Measurements from ENCODE around the gene PICALM.

Gene PICALM

GRCh38 chr11:86068138-86068871 lies 579 bp downstream of the PICALM start:
- Mint-ChIP-seq H3K4me3 (peak overlapping the region; percentile 99), H3K36me3 (peaks cover 27% of the 10 kb centered on the region), H3K27ac (peak overlapping the region; percentile 94), H3K27me3 (no peaks in the 10 kb centered on the region), H3K9me3 (no peaks in the 10 kb centered on the region), H3K4me1 (peaks cover 40% of the 10 kb centered on the region)
- peak; percentile 55 for DNase-seq
- CTCF ChIA-PET: interaction anchor here (0.8 to 4.8 kb wide), 10 partner anchors 22 to 150 kb away, joined by 3 to 47 read pairs (median 3); no protein-coding TSS in a partner anchor

DNA sequence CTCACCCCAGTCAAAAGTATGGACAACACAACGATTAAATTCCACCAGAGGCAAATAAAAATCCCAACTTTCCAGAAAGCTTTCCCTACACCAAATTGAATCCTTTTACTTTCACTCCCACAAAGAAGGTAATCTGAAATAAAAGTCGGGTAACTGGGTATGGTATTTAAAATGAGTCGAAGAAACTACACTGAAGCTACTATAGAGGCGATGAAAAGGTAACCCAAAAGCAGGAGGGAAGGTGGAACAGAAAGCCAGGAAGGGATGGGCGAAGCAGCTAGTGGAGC lies 1.1 kb downstream of the PICALM start:
- CTCF ChIA-PET: interaction anchor here (0.8 to 4.8 kb wide), 9 partner anchors 22 to 151 kb away, joined by 3 to 47 read pairs (median 4); no protein-coding TSS in a partner anchor
- peak overlapping the region; percentile 99 for H3K4me3 Mint-ChIP-seq
- no peaks in the 10 kb centered on the region for H3K27me3 Mint-ChIP-seq
- DNase-seq: no peak
- peaks cover 27% of the 10 kb centered on the region for H3K36me3 Mint-ChIP-seq
- H3K9me3 Mint-ChIP-seq: no peaks in the 10 kb centered on the region
- peak overlapping the region; percentile 94 for H3K27ac Mint-ChIP-seq
- H3K4me1 Mint-ChIP-seq: peaks cover 44% of the 10 kb centered on the region

DNA sequence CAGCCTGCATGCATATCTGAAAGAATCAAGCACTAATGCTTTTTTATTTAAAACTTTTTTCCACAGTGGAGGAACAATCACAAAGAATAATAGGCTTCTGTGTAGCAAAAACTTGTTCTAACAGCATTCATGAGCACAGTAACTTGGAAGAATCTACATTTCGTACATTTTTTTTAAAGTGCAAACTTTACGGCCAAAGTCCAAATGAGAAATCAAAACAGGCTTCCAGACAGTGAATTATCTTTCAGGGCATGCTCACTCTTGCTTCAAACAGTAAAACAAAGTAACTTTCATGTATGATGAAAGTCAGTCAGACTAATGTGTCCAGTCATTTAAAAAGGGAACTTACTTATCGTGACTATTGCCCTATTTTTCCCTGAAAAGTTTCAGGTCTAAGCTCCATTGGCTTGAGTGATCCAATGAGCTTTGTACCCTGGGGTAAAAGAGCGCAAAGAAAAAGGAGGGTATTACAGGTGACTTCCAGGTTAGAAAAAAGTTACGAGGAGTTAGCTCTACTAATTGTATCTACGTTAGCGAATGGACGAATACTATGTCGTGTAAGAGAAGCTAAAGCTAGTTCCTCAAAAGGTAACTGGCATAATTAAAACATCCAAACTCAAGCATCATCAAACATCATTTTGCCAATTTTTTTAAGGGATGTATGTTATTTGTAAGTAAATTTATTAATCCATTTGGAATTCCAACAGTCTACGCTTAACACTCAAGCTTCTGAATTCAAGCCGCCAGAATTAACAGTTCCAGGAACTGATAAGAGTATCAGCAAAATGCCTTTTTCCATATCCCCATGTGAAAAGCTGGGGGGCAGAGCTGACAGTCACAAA lies 1.7 kb downstream of the PICALM start:
- Mint-ChIP-seq H3K4me1 (peaks cover 49% of the 10 kb centered on the region), H3K27ac (peak overlapping the region; percentile 94), H3K27me3 (no peaks in the 10 kb centered on the region), H3K9me3 (no peaks in the 10 kb centered on the region), H3K36me3 (peaks cover 27% of the 10 kb centered on the region), H3K4me3 (peak overlapping the region; percentile 99)
- CTCF ChIA-PET: interaction anchor here (0.8 to 4.8 kb wide), 10 partner anchors 21 to 218 kb away, joined by 3 to 47 read pairs (median 4); no protein-coding TSS in a partner anchor
- DNase-seq: no peak

DNA sequence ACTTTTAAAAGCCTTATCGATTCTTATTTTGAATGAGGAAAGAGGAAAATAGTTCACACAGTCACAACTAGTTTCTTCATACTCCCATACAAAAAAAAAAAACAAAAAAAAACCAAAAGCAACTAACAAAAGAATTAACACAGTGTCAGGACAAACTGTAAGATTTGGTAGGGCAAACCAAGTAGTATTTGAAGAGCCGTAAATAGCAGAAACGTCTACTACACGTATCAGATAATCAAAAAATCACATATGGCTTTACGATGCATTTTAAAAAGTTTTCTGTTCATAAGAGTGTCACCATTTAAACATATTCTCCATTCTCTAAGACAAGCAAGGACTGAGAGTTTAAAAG lies 2.3 kb downstream of the PICALM start:
- DNase-seq: no peak
- Mint-ChIP-seq H3K4me1 (peaks cover 54% of the 10 kb centered on the region), H3K4me3 (peak overlapping the region; percentile 99), H3K27me3 (no peaks in the 10 kb centered on the region), H3K27ac (peak overlapping the region; percentile 94), H3K9me3 (peaks cover 3% of the 10 kb centered on the region), H3K36me3 (peaks cover 30% of the 10 kb centered on the region)
- CTCF ChIA-PET: interaction anchor here (3.7 to 4.8 kb wide), 2 partner anchors 24 to 127 kb away, joined by 33 to 47 read pairs; no protein-coding TSS in a partner anchor

- no peak for DNase-seq
- H3K4me3 Mint-ChIP-seq: peak overlapping the region; percentile 99
- H3K27me3 Mint-ChIP-seq: no peaks in the 10 kb centered on the region
- H3K36me3 Mint-ChIP-seq: peaks cover 35% of the 10 kb centered on the region
- peaks cover 60% of the 10 kb centered on the region for H3K4me1 Mint-ChIP-seq
- H3K9me3 Mint-ChIP-seq: peaks cover 3% of the 10 kb centered on the region
- H3K27ac Mint-ChIP-seq: peak overlapping the region; percentile 94
- CTCF ChIA-PET: interaction anchor here (1.0 to 4.8 kb wide), 2 partner anchors 128 to 153 kb away, joined by 3 to 47 read pairs; no protein-coding TSS in a partner anchor
Measured at GRCh38 chr11:86066033-86066432, 2.9 kb downstream of the PICALM start.

- peaks cover 41% of the 10 kb centered on the region for H3K36me3 Mint-ChIP-seq
- CTCF ChIA-PET: interaction anchor here (0.6 kb wide), 1 partner anchor 396 kb away, joined by 5 read pairs; no protein-coding TSS in a partner anchor
Measured at GRCh38 chr11:86064220-86064803, 4.6 kb downstream of the PICALM start.

DNA sequence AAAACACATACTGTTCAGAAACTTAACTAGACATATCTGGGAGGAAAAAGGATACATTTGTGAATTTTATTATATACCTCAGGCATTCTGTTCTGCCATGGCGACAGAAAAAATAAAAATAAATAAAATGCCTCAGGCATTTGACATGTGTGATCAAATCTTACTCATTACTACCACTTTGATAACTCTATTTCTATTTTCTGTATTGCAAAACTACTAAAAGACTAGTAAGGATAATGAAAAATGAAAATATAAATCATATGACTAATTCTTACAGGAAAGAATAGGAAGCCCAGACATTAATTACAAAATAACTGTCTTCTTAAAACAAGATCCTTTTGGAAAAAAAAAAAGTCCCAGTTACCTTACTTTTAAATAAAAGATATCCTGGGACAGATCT lies 5.3 kb downstream of the PICALM start:
- H3K4me1 Mint-ChIP-seq: peaks cover 73% of the 10 kb centered on the region
- peaks cover 44% of the 10 kb centered on the region for H3K36me3 Mint-ChIP-seq
- H3K27me3 Mint-ChIP-seq: no peaks in the 10 kb centered on the region
- no peak for DNase-seq
- no peak overlapping the region for H3K27ac Mint-ChIP-seq
- CTCF ChIA-PET: no interaction called here
- no peak overlapping the region for H3K4me3 Mint-ChIP-seq
- peaks cover 3% of the 10 kb centered on the region for H3K9me3 Mint-ChIP-seq

More at GRCh38 chr11:86064220-86064803, 4.6 kb downstream of the PICALM start:
- no peak for DNase-seq
- Mint-ChIP-seq H3K4me3 (peak overlapping the region; percentile 8), H3K27ac (peak overlapping the region; percentile 5), H3K9me3 (peaks cover 3% of the 10 kb centered on the region), H3K27me3 (no peaks in the 10 kb centered on the region), H3K4me1 (peaks cover 65% of the 10 kb centered on the region)

- Mint-ChIP-seq H3K4me1 (peaks cover 79% of the 10 kb centered on the region), H3K9me3 (peaks cover 3% of the 10 kb centered on the region), H3K4me3 (peak overlapping the region; percentile 54), H3K27me3 (no peaks in the 10 kb centered on the region), H3K36me3 (peaks cover 39% of the 10 kb centered on the region), H3K27ac (peak overlapping the region; percentile 72)
- CTCF ChIA-PET: interaction anchor here (1.2 kb wide), 2 partner anchors 9 to 131 kb away, joined by 3 read pairs; no protein-coding TSS in a partner anchor
- no peak for DNase-seq
Measured at GRCh38 chr11:86062719-86063118, 6.2 kb downstream of the PICALM start.

DNA sequence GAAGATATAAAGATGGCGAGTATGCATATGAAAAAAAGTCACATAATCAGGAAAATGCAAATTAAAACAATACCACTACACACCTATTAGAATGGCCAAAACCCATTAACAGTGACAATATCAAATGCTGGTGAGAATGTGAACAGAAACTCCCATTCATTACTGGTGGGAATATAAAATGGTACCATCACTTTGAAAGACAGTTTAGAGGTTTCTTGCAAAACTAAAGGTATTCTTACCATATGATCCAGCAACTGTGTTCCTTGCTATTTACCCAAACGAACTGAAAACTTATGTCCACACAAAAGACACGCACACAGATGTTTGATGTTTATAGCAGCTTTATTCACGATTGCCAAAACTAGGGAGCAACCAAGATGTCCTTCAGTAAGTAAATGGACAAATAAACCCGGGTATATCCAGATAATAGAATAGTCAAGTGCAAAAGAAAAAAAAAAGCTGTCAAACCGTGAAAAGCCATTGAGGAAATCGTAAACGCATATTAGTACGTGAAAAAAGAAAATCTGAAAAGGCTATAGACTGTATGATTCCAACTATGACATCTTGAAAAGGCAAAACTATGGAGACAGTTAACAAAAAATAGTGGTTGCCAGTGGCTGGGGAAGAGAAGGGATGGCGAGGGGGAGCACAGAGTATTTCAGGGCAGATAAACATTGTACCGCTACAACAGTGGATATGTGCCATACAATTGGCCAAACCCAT lies 7.2 kb downstream of the PICALM start:
- CTCF ChIA-PET: interaction anchor here (1.2 kb wide), 1 partner anchor 132 kb away, joined by 3 read pairs; no protein-coding TSS in a partner anchor
- H3K9me3 Mint-ChIP-seq: peaks cover 3% of the 10 kb centered on the region
- H3K4me1 Mint-ChIP-seq: peaks cover 85% of the 10 kb centered on the region
- peak overlapping the region; percentile 4 for H3K27ac Mint-ChIP-seq
- no peaks in the 10 kb centered on the region for H3K27me3 Mint-ChIP-seq
- DNase-seq: no peak
- peak overlapping the region; percentile 36 for H3K4me3 Mint-ChIP-seq
- peaks cover 34% of the 10 kb centered on the region for H3K36me3 Mint-ChIP-seq

GRCh38 chr11:86060544-86060943 lies 8.3 kb downstream of the PICALM start:
- Mint-ChIP-seq H3K27me3 (no peaks in the 10 kb centered on the region), H3K4me3 (no peak overlapping the region), H3K27ac (no peak overlapping the region), H3K4me1 (peaks cover 83% of the 10 kb centered on the region), H3K9me3 (peaks cover 3% of the 10 kb centered on the region), H3K36me3 (peaks cover 32% of the 10 kb centered on the region)
- CTCF ChIA-PET: interaction anchor here (1.0 kb wide), 1 partner anchor 19 kb away, joined by 4 read pairs; no protein-coding TSS in a partner anchor
- no peak for DNase-seq

- H3K9me3 Mint-ChIP-seq: peaks cover 3% of the 10 kb centered on the region
- H3K4me3 Mint-ChIP-seq: no peak overlapping the region
- H3K4me1 Mint-ChIP-seq: peaks cover 76% of the 10 kb centered on the region
- CTCF ChIA-PET: interaction anchor here (1.2 kb wide), 1 partner anchor 16 kb away, joined by 4 read pairs; no protein-coding TSS in a partner anchor
- H3K27ac Mint-ChIP-seq: no peak overlapping the region
- no peaks in the 10 kb centered on the region for H3K27me3 Mint-ChIP-seq
- no peak for DNase-seq
- peaks cover 28% of the 10 kb centered on the region for H3K36me3 Mint-ChIP-seq
Measured at GRCh38 chr11:86058360-86058759, 10.5 kb downstream of the PICALM start.

- H3K4me1 Mint-ChIP-seq: peaks cover 74% of the 10 kb centered on the region
- CTCF ChIA-PET: no interaction called here
- no peak overlapping the region for H3K4me3 Mint-ChIP-seq
- no peaks in the 10 kb centered on the region for H3K27me3 Mint-ChIP-seq
- peaks cover 33% of the 10 kb centered on the region for H3K36me3 Mint-ChIP-seq
- no peaks in the 10 kb centered on the region for H3K9me3 Mint-ChIP-seq
- no peak for DNase-seq
- no peak overlapping the region for H3K27ac Mint-ChIP-seq
Measured at GRCh38 chr11:86056351-86056854, 12.5 kb downstream of the PICALM start.
